DOHH2 (cell line): ENCODE data around the gene BAX.

Source experiments
- EZH2phosphoT487 ChIP-seq: fragments of 200-600 bp; sonication (generic); IDR thresholded peaks from 2 replicates; pipeline ENCODE4 v1.6.1; 2017; ENCODE audit warnings: borderline replicate concordance, mild to moderate bottlenecking, antibody characterized with exemption, low read length, moderate library complexity, mixed read lengths
- TF ChIP-seq, protein P1 (sequence below): fragments of 200-600 bp; sonication (generic); IDR thresholded peaks from one replicate; pipeline ENCODE4 v1.5.1; 2014; ENCODE audit warnings: antibody characterized with exemption, mild to moderate bottlenecking, low read depth, low read length; ENCODE audit not compliant: poor library complexity, severe bottlenecking

DNA sequence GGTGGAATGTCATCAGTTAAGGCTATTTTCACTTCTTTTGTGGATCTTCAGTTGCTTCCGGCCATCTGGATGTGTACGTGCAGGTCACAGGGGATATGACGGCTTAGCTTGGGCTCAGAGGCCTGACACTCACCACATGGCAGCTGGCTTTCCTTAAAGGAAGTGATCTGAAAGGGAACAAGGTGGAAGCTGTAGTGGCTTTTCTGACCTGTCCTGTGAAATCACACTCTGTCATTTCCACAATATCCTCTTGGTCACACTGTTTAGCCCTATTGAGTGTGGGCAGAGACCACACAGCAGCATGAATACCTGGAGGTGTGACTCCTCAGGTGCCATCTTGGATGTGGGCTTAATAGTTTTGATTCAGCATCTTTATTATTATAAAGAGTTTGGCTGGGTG is 4.5 kb upstream of the BAX start:
- TF ChIP-seq, protein P1, sequence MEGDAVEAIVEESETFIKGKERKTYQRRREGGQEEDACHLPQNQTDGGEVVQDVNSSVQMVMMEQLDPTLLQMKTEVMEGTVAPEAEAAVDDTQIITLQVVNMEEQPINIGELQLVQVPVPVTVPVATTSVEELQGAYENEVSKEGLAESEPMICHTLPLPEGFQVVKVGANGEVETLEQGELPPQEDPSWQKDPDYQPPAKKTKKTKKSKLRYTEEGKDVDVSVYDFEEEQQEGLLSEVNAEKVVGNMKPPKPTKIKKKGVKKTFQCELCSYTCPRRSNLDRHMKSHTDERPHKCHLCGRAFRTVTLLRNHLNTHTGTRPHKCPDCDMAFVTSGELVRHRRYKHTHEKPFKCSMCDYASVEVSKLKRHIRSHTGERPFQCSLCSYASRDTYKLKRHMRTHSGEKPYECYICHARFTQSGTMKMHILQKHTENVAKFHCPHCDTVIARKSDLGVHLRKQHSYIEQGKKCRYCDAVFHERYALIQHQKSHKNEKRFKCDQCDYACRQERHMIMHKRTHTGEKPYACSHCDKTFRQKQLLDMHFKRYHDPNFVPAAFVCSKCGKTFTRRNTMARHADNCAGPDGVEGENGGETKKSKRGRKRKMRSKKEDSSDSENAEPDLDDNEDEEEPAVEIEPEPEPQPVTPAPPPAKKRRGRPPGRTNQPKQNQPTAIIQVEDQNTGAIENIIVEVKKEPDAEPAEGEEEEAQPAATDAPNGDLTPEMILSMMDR = no peak
- no peak for TF ChIP-seq EZH2phosphoT487
